ENCODE results near the gene PLAC8L1. TPM values are rescaled to one million over a fixed set of nuclear protein-coding genes. Genes with fewer than 3 reads are reported as not detected.

Gene PLAC8L1
- total RNA-seq, 4 donors from 2014 or later = not detected

GRCh38 chr5:146041180-146041789, 64.1 kb downstream of the PLAC8L1 start:
- Histone ChIP-seq H3K27me3 (no peaks in the 10 kb centered on the region), H3K9me3 (no peaks in the 10 kb centered on the region), H3K4me3 (replicated peaks in 1 of 3) (no peak overlapping the region), H3K36me3 (no peaks in the 10 kb centered on the region), H3K27ac (no peak overlapping the region), H3K4me1 (peaks cover 0 to 12% of the 10 kb centered on the region in 2 donors)
- DNase-seq = no peak
- TF ChIP-seq CTCF (IDR thresholded peaks at IDR 0.05) (peak in 3 of 6 experiments; percentile 28 to 50 (median 50)), POLR2A (IDR thresholded peaks at IDR 0.05) (no peak)
- intact Hi-C loops (cut with DNase I) = no loop called here
- WGBS, 2 donors = 85 to 89% methylated on average over 10 of the region's 10 CpGs

- intact Hi-C loops (cut with DNase I) = no loop called here
- H3K9me3 ChIP-seq = no peaks in the 10 kb centered on the region
- TF ChIP-seq CTCF (IDR thresholded peaks at IDR 0.05) (no peak), POLR2A (IDR thresholded peaks at IDR 0.05) (no peak)
- no peak for DNase-seq
- 61 to 84% methylated on average over 3 of the region's 3 CpGs for WGBS, 2 donors
- H3K27ac ChIP-seq = no peak overlapping the region
- H3K4me3 ChIP-seq (replicated peaks in 1 of 3) = no peak overlapping the region
- no peaks in the 10 kb centered on the region for H3K27me3 ChIP-seq
- H3K36me3 ChIP-seq = no peaks in the 10 kb centered on the region
- H3K4me1 ChIP-seq = peaks cover 0 to 12% of the 10 kb centered on the region in 2 donors
Observed at GRCh38 chr5:146040527-146040926, 64.8 kb downstream of the PLAC8L1 start.

GRCh38 chr5:146039420-146039819, 66.0 kb downstream of the PLAC8L1 start:
- intact Hi-C loops (cut with DNase I) = no loop called here
- peaks cover 0 to 12% of the 10 kb centered on the region in 2 donors for H3K4me1 ChIP-seq
- no peak overlapping the region for H3K27ac ChIP-seq
- TF ChIP-seq POLR2A (IDR thresholded peaks at IDR 0.05) = no peak
- no peaks in the 10 kb centered on the region for H3K27me3 ChIP-seq
- DNase-seq = no peak
- H3K36me3 ChIP-seq = no peaks in the 10 kb centered on the region
- H3K4me3 ChIP-seq (replicated peaks in 1 of 3) = no peak overlapping the region
- H3K9me3 ChIP-seq = no peaks in the 10 kb centered on the region
- WGBS, 2 donors = 80 to 93% methylated on average over 3 of the region's 3 CpGs

GRCh38 chr5:146034605-146035004, 70.8 kb downstream of the PLAC8L1 start:
- DNase-seq = no peak
- Histone ChIP-seq H3K27ac (no peak overlapping the region), H3K4me1 (no peaks in the 10 kb centered on the region), H3K4me3 (replicated peaks in 1 of 3) (no peak overlapping the region), H3K9me3 (no peaks in the 10 kb centered on the region), H3K36me3 (no peaks in the 10 kb centered on the region), H3K27me3 (no peaks in the 10 kb centered on the region)
- TF ChIP-seq POLR2A (IDR thresholded peaks at IDR 0.05) (no peak), CTCF (IDR thresholded peaks at IDR 0.05) (no peak)
- intact Hi-C loops (cut with DNase I) = no loop called here
- 52 to 65% methylated on average over 4 of the region's 4 CpGs for WGBS, 2 donors

Small RNAs within 50 kb of the gene (small RNA-seq; reads per million reads assigned to genes)
- gene AC091959.1 = not detected

Other genes with a start within 250 kb of the PLAC8L1 start
- gene GRXCR2, start 232.6 kb downstream of the PLAC8L1 start, total RNA-seq = under 1 TPM in 1 of 4 donors, not detected in 3; 0.13 TPM
- gene SH3RF2, start 169.0 kb downstream of the PLAC8L1 start, total RNA-seq = 10 to 100 TPM in 3 of 4 donors, 1 to 10 TPM in 1; 3.1 to 20.8 (median 14.3) TPM
- 100 to 1,000 TPM in 1 of 4 donors, 10 to 100 TPM in 3; 75.6 to 119 (median 82.2) TPM for gene LARS1, start 77.1 kb upstream of the PLAC8L1 start, total RNA-seq
- 10 to 100 TPM; 24.7 to 42.4 (median 29.6) TPM for gene RBM27, start 98.0 kb upstream of the PLAC8L1 start, total RNA-seq
- gene POU4F3, start 233.3 kb upstream of the PLAC8L1 start, total RNA-seq = not detected